ENCODE results near the gene TRIM21. TPM values are rescaled to one million over a fixed set of nuclear protein-coding genes. Genes with fewer than 3 reads are reported as not detected.
"Not testable (repeated sequence)": the region's sequence is repeated elsewhere in the genome, so short reads cannot be mapped to it uniquely, and the experiment has no call there.

Gene TRIM21
- total RNA-seq, 1 experiment from 2014 or later: 7.6 TPM

DNA sequence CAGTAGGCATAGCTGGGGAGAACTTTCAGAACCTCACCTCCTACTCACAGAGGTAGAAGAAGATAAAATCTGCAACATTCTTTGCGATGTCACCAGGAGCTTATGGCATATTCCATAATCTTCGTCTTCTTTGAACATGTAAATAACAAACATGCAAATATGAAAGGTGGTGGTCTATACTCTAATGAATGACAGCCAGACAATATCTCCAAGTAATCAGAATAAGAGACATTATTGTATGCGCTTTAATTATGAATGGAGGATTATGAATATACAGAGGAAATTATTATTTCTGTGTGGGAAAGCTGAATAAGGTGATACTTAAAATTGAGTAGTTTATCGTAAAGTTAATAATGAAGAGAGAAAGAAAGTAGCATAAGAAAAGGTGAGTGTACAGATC, 25.2 kb downstream of the TRIM21 start, which contains the start of gene OR52B4:
OR52B4 (minus strand) TSS at position 101 of the 400 bp plus-strand sequence; CDS start at position 10, 91 bp downstream.
- no peaks in the 10 kb centered on the region for H3K4me1 ChIP-seq (ENCODE audit: control insufficient read depth in 1 of 2, insufficient read depth in 2 of 2, low read length in 2 of 2)
- H3K27ac ChIP-seq (ENCODE audit: low read depth, low read length): no peak within 1 kb of the TSS
- POLR2A ChIA-PET: no interaction called here
- RAD21 ChIA-PET (ENCODE audit: low non-redundant PET in 1 of 2, low total read pairs in 2 of 2, uncharacterized antibody in 2 of 2, unreplicated experiment in 2 of 2): no interaction called here
- CTCF ChIA-PET: no interaction called here
- H3K9me3 ChIP-seq (ENCODE audit: control insufficient read depth in 1 of 2, insufficient read depth in 1 of 2, low read depth in 1 of 2, low read length in 2 of 2): no peaks in the 10 kb centered on the region
- H4K20me1 ChIP-seq (ENCODE audit: insufficient read depth): no peaks in the 10 kb centered on the region
- ATAC-seq: no peak
- no peaks in the 10 kb centered on the region for H3K36me3 ChIP-seq (ENCODE audit: control insufficient read depth in 1 of 2, insufficient read depth in 2 of 2, low read length in 2 of 2)
- no peak for TF ChIP-seq CBX3 (IDR thresholded peaks at IDR 0.05; ENCODE audit: low read depth)
- no peak for TF ChIP-seq SRF (IDR thresholded peaks at IDR 0.05; ENCODE audit: low read depth)
- TF ChIP-seq EZH2 (IDR thresholded peaks at IDR 0.05): no peak
- no peak for TF ChIP-seq POLR2A (IDR thresholded peaks at IDR 0.05; ENCODE audit: borderline replicate concordance, extremely low read depth, insufficient read depth, insufficient read length)
- no peak for DNase-seq (ENCODE audit: low read depth, low spot score)
- H3K4me3 ChIP-seq (replicated peaks in 1 of 2; ENCODE audit: low read depth in 1 of 2, low read length in 2 of 2): no peak within 1 kb of the TSS
- H3K9ac ChIP-seq (ENCODE audit: low read length): no peak within 1 kb of the TSS
- H3K79me2 ChIP-seq (ENCODE audit: insufficient read depth, low read length): no peaks in the 10 kb centered on the region
- H2AFZ ChIP-seq (ENCODE audit: low read depth, low read length, poor library complexity, severe bottlenecking): no peak within 1 kb of the TSS
- H3K4me2 ChIP-seq (ENCODE audit: low read length): no peak within 1 kb of the TSS
- H3K27me3 ChIP-seq (ENCODE audit: insufficient read depth, low read length): peaks cover 13% of the 10 kb centered on the region
- intact Hi-C loops (cut with micrococcal nuclease): no loop called here
- H3K9me2 ChIP-seq (ENCODE audit: insufficient read depth): no peaks in the 10 kb centered on the region
- BruUV-seq (replicated peaks): no TSS peak

DNA sequence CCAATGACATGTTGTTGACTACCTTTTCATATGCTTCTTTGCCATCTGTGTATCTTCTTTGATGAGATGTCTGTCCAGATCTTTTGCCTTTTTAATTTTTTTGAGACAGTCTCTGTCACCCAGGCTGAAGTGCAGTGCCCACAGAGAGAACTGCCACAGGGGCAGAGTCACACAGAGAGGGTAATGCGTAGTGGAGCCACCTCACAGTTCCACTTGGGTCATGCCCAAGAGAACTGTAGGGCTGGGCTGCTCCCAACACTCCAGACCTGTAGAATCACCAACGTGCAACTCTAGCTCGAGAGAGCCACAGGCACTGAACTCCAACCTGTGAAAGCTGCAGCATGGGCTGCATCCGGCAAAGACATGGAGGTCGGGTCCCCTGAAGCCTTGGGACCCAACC, 45.4 kb downstream of the TRIM21 start:
- intact Hi-C loops (cut with micrococcal nuclease); H3K4me3 ChIP-seq (replicated peaks in 1 of 2; ENCODE audit: low read depth in 1 of 2, low read length in 2 of 2); H2AFZ ChIP-seq (ENCODE audit: low read depth, low read length, poor library complexity, severe bottlenecking); H4K20me1 ChIP-seq (ENCODE audit: insufficient read depth); H3K9me2 ChIP-seq (ENCODE audit: insufficient read depth); H3K9me3 ChIP-seq (ENCODE audit: control insufficient read depth in 1 of 2, insufficient read depth in 1 of 2, low read depth in 1 of 2, low read length in 2 of 2); H3K4me2 ChIP-seq (ENCODE audit: low read length); POLR2A ChIA-PET; H3K4me1 ChIP-seq (ENCODE audit: control insufficient read depth in 1 of 2, insufficient read depth in 2 of 2, low read length in 2 of 2); CTCF ChIA-PET; H3K9ac ChIP-seq (ENCODE audit: low read length); ATAC-seq; RAD21 ChIA-PET (ENCODE audit: low non-redundant PET in 1 of 2, low total read pairs in 2 of 2, uncharacterized antibody in 2 of 2, unreplicated experiment in 2 of 2); H3K36me3 ChIP-seq (ENCODE audit: control insufficient read depth in 1 of 2, insufficient read depth in 2 of 2, low read length in 2 of 2); BruUV-seq (replicated peaks); H3K79me2 ChIP-seq (ENCODE audit: insufficient read depth, low read length); H3K27me3 ChIP-seq (ENCODE audit: insufficient read depth, low read length); H3K27ac ChIP-seq (ENCODE audit: low read depth, low read length); DNase-seq (ENCODE audit: low read depth, low spot score): not testable (repeated sequence)

DNA sequence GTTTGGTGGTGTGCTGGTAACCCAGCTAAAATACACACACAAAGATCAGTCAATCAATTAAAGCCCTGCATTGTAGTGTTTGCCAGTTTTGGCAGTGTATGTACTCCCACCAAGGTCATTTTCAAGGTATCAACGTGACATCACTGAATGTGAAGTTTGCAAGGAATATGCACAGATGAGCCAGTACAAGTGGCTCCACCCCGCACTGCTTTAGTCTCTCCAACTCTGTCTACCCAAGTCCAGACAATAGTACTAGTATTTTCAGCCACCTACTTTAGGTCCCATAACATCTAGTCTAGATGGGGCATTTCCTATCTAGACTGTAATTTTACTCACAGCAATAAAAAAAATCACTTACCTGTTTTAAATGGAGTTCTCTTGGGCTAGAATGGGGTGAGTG, 48.1 kb downstream of the TRIM21 start:
- H4K20me1 ChIP-seq (ENCODE audit: insufficient read depth); H3K4me2 ChIP-seq (ENCODE audit: low read length); intact Hi-C loops (cut with micrococcal nuclease); H2AFZ ChIP-seq (ENCODE audit: low read depth, low read length, poor library complexity, severe bottlenecking); ATAC-seq; CTCF ChIA-PET; H3K79me2 ChIP-seq (ENCODE audit: insufficient read depth, low read length); H3K4me3 ChIP-seq (replicated peaks in 1 of 2; ENCODE audit: low read depth in 1 of 2, low read length in 2 of 2); POLR2A ChIA-PET; RAD21 ChIA-PET (ENCODE audit: low non-redundant PET in 1 of 2, low total read pairs in 2 of 2, uncharacterized antibody in 2 of 2, unreplicated experiment in 2 of 2); DNase-seq (ENCODE audit: low read depth, low spot score); H3K36me3 ChIP-seq (ENCODE audit: control insufficient read depth in 1 of 2, insufficient read depth in 2 of 2, low read length in 2 of 2); H3K9ac ChIP-seq (ENCODE audit: low read length); H3K9me2 ChIP-seq (ENCODE audit: insufficient read depth); H3K27me3 ChIP-seq (ENCODE audit: insufficient read depth, low read length); H3K4me1 ChIP-seq (ENCODE audit: control insufficient read depth in 1 of 2, insufficient read depth in 2 of 2, low read length in 2 of 2); H3K27ac ChIP-seq (ENCODE audit: low read depth, low read length); BruUV-seq (replicated peaks); H3K9me3 ChIP-seq (ENCODE audit: control insufficient read depth in 1 of 2, insufficient read depth in 1 of 2, low read depth in 1 of 2, low read length in 2 of 2): not testable (repeated sequence)

Other genes starting within 250 kb of the TRIM21 start
- not detected for gene OR52B4, start 25.3 kb downstream of the TRIM21 start, total RNA-seq (2021; ENCODE audit: unreplicated experiment)
- gene OR52K2, start 55.6 kb upstream of the TRIM21 start, total RNA-seq (2021; ENCODE audit: unreplicated experiment): not detected
- not detected for gene OR52K1, start 88.9 kb upstream of the TRIM21 start, total RNA-seq (2021; ENCODE audit: unreplicated experiment)
- gene OR52M1, start 151.5 kb upstream of the TRIM21 start, total RNA-seq (2021; ENCODE audit: unreplicated experiment): not detected
- gene OR52I2, start 188.0 kb upstream of the TRIM21 start, total RNA-seq (2021; ENCODE audit: unreplicated experiment): not detected
- gene OR52I1, start 200.3 kb upstream of the TRIM21 start, total RNA-seq (2021; ENCODE audit: unreplicated experiment): not detected
- 8.3 TPM for gene TRIM68, start 214.5 kb upstream of the TRIM21 start, total RNA-seq (2021; ENCODE audit: unreplicated experiment)
- gene OR51D1, start 243.8 kb upstream of the TRIM21 start, total RNA-seq (2021; ENCODE audit: unreplicated experiment): not detected